Nephron progenitor cell (in vitro differentiated cells): Measurements from ENCODE around the gene AMOTL1.

Source experiments
- DNase-seq: peaks from one replicate; pipeline ENCODE4 v3.0.0; 2021
- H3K27ac Mint-ChIP-seq: 2 replicates; pipeline ENCODE4 v1.8.0; 2021; ENCODE audit warnings: mild to moderate bottlenecking, moderate library complexity, mixed read lengths
- H3K27me3 Mint-ChIP-seq: 2 replicates; pipeline ENCODE4 v1.8.0; 2021; ENCODE audit warnings: mild to moderate bottlenecking, low read depth, mixed read lengths; ENCODE audit not compliant: poor library complexity
- H3K36me3 Mint-ChIP-seq: 2 replicates; pipeline ENCODE4 v1.8.0; 2021; ENCODE audit warnings: low read depth, mixed read lengths
- H3K4me1 Mint-ChIP-seq: 2 replicates; pipeline ENCODE4 v1.8.0; 2021; ENCODE audit warnings: mixed read lengths
- H3K4me3 Mint-ChIP-seq: 2 replicates; pipeline ENCODE4 v1.8.0; 2021; ENCODE audit warnings: mild to moderate bottlenecking, moderate library complexity, mixed read lengths
- H3K9me3 Mint-ChIP-seq: 2 replicates; pipeline ENCODE4 v1.8.0; 2021; ENCODE audit warnings: mild to moderate bottlenecking, moderate library complexity, mixed read lengths
- CTCF ChIP-seq: fragments of 200-600 bp; sonication (generic); IDR thresholded peaks from 2 replicates; pipeline ENCODE4 v1.5.0; 2021; ENCODE audit warnings: antibody characterized with exemption

The AMOTL1 gene

GRCh38 chr11:94870422-94870821 lies 102.3 kb downstream of the AMOTL1 start:
- Mint-ChIP-seq H3K4me1 (peaks cover 20% of the 10 kb centered on the region), H3K27me3 (no peaks in the 10 kb centered on the region), H3K27ac (no peak overlapping the region), H3K4me3 (no peak overlapping the region), H3K9me3 (no peaks in the 10 kb centered on the region), H3K36me3 (peaks cover 64% of the 10 kb centered on the region)
- no peak for DNase-seq
- no peak for TF ChIP-seq CTCF

- no peak for DNase-seq
- Mint-ChIP-seq H3K27me3 (no peaks in the 10 kb centered on the region), H3K36me3 (peaks cover 58% of the 10 kb centered on the region), H3K27ac (peak overlapping the region; percentile 17), H3K4me3 (no peak overlapping the region), H3K4me1 (peaks cover 22% of the 10 kb centered on the region), H3K9me3 (no peaks in the 10 kb centered on the region)
- TF ChIP-seq CTCF: no peak
These were observed 103.5 kb downstream of the AMOTL1 start for GRCh38 chr11:94871491-94872185.

GRCh38 chr11:94873916-94874540 lies 105.9 kb downstream of the AMOTL1 start:
- Mint-ChIP-seq H3K4me3 (no peak overlapping the region), H3K27me3 (no peaks in the 10 kb centered on the region), H3K4me1 (peaks cover 29% of the 10 kb centered on the region), H3K36me3 (peaks cover 64% of the 10 kb centered on the region), H3K27ac (no peak overlapping the region), H3K9me3 (no peaks in the 10 kb centered on the region)
- no peak for TF ChIP-seq CTCF
- DNase-seq: no peak

- no peak overlapping the region for H3K4me3 Mint-ChIP-seq
- H3K9me3 Mint-ChIP-seq: no peaks in the 10 kb centered on the region
- peak overlapping the region; percentile 39 for H3K27ac Mint-ChIP-seq
- TF ChIP-seq CTCF: no peak
- DNase-seq: no peak
- H3K4me1 Mint-ChIP-seq: peaks cover 29% of the 10 kb centered on the region
- peaks cover 64% of the 10 kb centered on the region for H3K36me3 Mint-ChIP-seq
- H3K27me3 Mint-ChIP-seq: no peaks in the 10 kb centered on the region
These were observed 108.1 kb downstream of the AMOTL1 start for GRCh38 chr11:94876222-94876621.

- Mint-ChIP-seq H3K27ac (peak overlapping the region; percentile 98), H3K9me3 (no peaks in the 10 kb centered on the region), H3K4me1 (peaks cover 29% of the 10 kb centered on the region), H3K27me3 (no peaks in the 10 kb centered on the region), H3K36me3 (peaks cover 64% of the 10 kb centered on the region), H3K4me3 (peak overlapping the region; percentile 28)
- TF ChIP-seq CTCF: no peak
- peak; percentile 44 for DNase-seq
These were observed 108.7 kb downstream of the AMOTL1 start for GRCh38 chr11:94876645-94877442.
